ENCODE measurements around the gene PLCB1. TPM values are rescaled to one million over a fixed set of nuclear protein-coding genes. Genes with fewer than 3 reads are reported as not detected.
A peak's percentile ranks its signal among the peaks of the same experiment; 100 is the strongest.

PLCB1 gene
- total and polyA plus RNA-seq, 2 of the 4 experiments (the other 2 are of a cell fraction): 5.6 to 16.1 TPM

DNA sequence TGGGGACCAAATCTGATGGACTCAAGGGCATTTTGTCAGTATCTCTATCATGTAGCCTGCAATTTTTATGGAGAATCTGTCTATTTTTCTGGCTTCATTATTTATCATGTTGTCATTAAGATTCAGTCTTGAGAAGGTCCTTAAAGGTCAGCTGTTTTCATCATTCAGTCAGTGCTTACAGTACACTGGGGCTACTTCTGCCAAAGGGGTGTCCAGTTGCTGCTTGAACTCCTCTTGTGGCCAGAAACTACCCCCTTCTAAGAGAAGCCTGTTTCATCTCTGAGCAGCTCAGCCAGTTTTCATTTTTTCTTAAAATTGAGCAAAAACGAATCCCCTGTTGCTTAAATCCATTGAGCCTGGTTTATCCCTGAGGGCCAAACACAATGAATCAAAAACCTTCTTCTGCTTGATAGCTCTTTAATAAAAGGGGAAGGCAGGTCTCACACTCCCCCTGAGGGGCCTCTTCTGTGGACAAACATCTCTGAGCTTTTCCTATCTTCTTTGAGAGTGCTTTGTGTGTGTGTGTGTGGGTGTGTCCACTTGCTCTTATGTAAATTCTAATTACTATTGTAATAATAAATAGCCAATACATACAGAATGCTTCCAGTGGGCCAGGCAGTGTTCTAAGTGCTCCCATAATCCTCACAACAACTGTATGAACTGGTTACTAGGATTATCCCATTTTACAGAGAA lies 172.2 kb downstream of the PLCB1 start:
- H3K27ac ChIP-seq (ENCODE audit: insufficient read depth, low read length): no peak overlapping the region
- H4K91ac ChIP-seq (ENCODE audit: insufficient read depth, low read depth, low read length): no peak overlapping the region
- H3K14ac ChIP-seq (replicated peaks; ENCODE audit: low read depth, low read length): no peak overlapping the region
- H4K20me1 ChIP-seq (ENCODE audit: insufficient read depth, low read length): no peaks in the 10 kb centered on the region
- ATAC-seq (ENCODE audit: low read depth) (peak; percentile 29; the same call in 1 of the 2 replicates), DNase-seq (no peak)
- no peaks in the 10 kb centered on the region; the same call in 1 of the 2 replicates for H3K9me1 ChIP-seq (ENCODE audit: insufficient read depth, low read length)
- H4K8ac ChIP-seq (ENCODE audit: low read depth in 2 of 2, low read length in 2 of 2): no peak overlapping the region
- H3K23ac ChIP-seq (ENCODE audit: low read depth, low read length): no peak overlapping the region
- H2BK120ac ChIP-seq (ENCODE audit: low read depth, low read length): no peak overlapping the region
- H3K4me3 ChIP-seq (ENCODE audit: insufficient read depth, low read depth, low read length): no peak overlapping the region
- H3K9me3 ChIP-seq (ENCODE audit: control insufficient read depth, insufficient read depth, low read length): no peaks in the 10 kb centered on the region
- in situ Hi-C loops (cut with MboI; ENCODE audit: low sequenced_read_pairs): no loop called here
- no peak overlapping the region for H2AK5ac ChIP-seq (ENCODE audit: low read depth, low read length)
- no peak overlapping the region for H2BK15ac ChIP-seq (ENCODE audit: low read depth, low read length)
- TF ChIP-seq, protein P1, sequence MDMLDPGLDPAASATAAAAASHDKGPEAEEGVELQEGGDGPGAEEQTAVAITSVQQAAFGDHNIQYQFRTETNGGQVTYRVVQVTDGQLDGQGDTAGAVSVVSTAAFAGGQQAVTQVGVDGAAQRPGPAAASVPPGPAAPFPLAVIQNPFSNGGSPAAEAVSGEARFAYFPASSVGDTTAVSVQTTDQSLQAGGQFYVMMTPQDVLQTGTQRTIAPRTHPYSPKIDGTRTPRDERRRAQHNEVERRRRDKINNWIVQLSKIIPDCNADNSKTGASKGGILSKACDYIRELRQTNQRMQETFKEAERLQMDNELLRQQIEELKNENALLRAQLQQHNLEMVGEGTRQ (IDR thresholded peaks at IDR 0.05; ENCODE audit: low read depth, low read length): no peak
- TF ChIP-seq, protein P2, sequence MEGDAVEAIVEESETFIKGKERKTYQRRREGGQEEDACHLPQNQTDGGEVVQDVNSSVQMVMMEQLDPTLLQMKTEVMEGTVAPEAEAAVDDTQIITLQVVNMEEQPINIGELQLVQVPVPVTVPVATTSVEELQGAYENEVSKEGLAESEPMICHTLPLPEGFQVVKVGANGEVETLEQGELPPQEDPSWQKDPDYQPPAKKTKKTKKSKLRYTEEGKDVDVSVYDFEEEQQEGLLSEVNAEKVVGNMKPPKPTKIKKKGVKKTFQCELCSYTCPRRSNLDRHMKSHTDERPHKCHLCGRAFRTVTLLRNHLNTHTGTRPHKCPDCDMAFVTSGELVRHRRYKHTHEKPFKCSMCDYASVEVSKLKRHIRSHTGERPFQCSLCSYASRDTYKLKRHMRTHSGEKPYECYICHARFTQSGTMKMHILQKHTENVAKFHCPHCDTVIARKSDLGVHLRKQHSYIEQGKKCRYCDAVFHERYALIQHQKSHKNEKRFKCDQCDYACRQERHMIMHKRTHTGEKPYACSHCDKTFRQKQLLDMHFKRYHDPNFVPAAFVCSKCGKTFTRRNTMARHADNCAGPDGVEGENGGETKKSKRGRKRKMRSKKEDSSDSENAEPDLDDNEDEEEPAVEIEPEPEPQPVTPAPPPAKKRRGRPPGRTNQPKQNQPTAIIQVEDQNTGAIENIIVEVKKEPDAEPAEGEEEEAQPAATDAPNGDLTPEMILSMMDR (conservative IDR thresholded peaks at IDR 0.05; ENCODE audit: low read depth, low read length): no peak
- TF ChIP-seq NFE2L2 (IDR thresholded peaks at IDR 0.05; ENCODE audit: low read depth, low read length) (no peak), SMC3 (IDR thresholded peaks at IDR 0.05; ENCODE audit: low read depth, low read length) (no peak), MAZ (IDR thresholded peaks at IDR 0.05; ENCODE audit: borderline replicate concordance, low read depth, low read length) (no peak), POLR2A (IDR thresholded peaks at IDR 0.05; ENCODE audit: low read depth, low read length) (no peak), RCOR1 (IDR thresholded peaks at IDR 0.05; ENCODE audit: insufficient replicate concordance, low read length) (no peak)
- TF ChIP-seq, protein P3, sequence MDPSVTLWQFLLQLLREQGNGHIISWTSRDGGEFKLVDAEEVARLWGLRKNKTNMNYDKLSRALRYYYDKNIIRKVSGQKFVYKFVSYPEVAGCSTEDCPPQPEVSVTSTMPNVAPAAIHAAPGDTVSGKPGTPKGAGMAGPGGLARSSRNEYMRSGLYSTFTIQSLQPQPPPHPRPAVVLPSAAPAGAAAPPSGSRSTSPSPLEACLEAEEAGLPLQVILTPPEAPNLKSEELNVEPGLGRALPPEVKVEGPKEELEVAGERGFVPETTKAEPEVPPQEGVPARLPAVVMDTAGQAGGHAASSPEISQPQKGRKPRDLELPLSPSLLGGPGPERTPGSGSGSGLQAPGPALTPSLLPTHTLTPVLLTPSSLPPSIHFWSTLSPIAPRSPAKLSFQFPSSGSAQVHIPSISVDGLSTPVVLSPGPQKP (IDR thresholded peaks at IDR 0.05; ENCODE audit: borderline replicate concordance, low read depth, low read length): no peak
- H3K79me1 ChIP-seq (ENCODE audit: low read depth in 1 of 2, low read length in 2 of 2): peaks cover 0 to 6% of the 10 kb centered on the region in 2 experiments; a peak in 2 of 4 replicates
- no peak overlapping the region for H3K9ac ChIP-seq (ENCODE audit: low read depth, low read length)
- no peak overlapping the region for H2AK9ac ChIP-seq (replicated peaks; ENCODE audit: low read depth, low read length, poor library complexity)
- no peaks in the 10 kb centered on the region for H3K27me3 ChIP-seq (ENCODE audit: control insufficient read depth, insufficient read depth, low read length)
- H3K4me1 ChIP-seq (ENCODE audit: control insufficient read depth, insufficient read depth, low read length): peaks cover 2% of the 10 kb centered on the region; the same call in 1 of the 2 replicates
- H3K18ac ChIP-seq (ENCODE audit: low read depth, low read length): no peak overlapping the region
- H3K56ac ChIP-seq (ENCODE audit: extremely low read depth, insufficient read depth, low read length): no peak overlapping the region
- ChIA-PET CTCF (interaction anchor here (1.1 kb wide), 1 partner anchor 11 kb away, joined by 3 read pairs; no protein-coding TSS in a partner anchor), POLR2A (ENCODE audit: unreplicated experiment) (no interaction called here)
- H2AFZ ChIP-seq (replicated peaks; ENCODE audit: low read length, poor library complexity): no peak overlapping the region
- no peak overlapping the region for H2BK20ac ChIP-seq (ENCODE audit: low read depth, low read length)
- intact Hi-C loops (cut with micrococcal nuclease): loop anchor here (2.0 kb wide), 1 partner anchor 171 kb away; the partner anchor contains the start of gene PLCB1
- H3K36me3 ChIP-seq (ENCODE audit: control insufficient read depth, insufficient read depth, low read length): no peaks in the 10 kb centered on the region
- H2BK5ac ChIP-seq (ENCODE audit: low read depth, low read length, poor library complexity, severe bottlenecking): no peak overlapping the region
- WGBS, 2 experiments (ENCODE audit: extremely low coverage in 2 of 2, insufficient read length in 1 of 2): no CpG with 5 or more reads among the region's 1 CpG
- H4K5ac ChIP-seq (ENCODE audit: low read depth, low read length): no peak overlapping the region
- dilution Hi-C loops (cut with HindIII; ENCODE audit: low sequenced_read_pairs, unreplicated experiment): no loop called here
- no TSS peak for BruUV-seq (replicated peaks)
- no peak overlapping the region for H3K4me2 ChIP-seq (ENCODE audit: low read depth, low read length)
- H3K4ac ChIP-seq (ENCODE audit: low read depth, low read length): no peak overlapping the region
